Keratinocyte (primary cell): Measurements from ENCODE around the gene CXCL10.
"Not testable (repeated sequence)": the region's sequence is repeated elsewhere in the genome, so short reads cannot be mapped to it uniquely, and the experiment has no call there.

Experiments used
- EZH2 ChIP-seq: IDR thresholded peaks from one replicate; pipeline ENCODE4 v1.6.1; 2012; ENCODE audit warnings: inconsistent platforms, mild to moderate bottlenecking, low read length, moderate library complexity
- TF ChIP-seq, protein P1 (sequence below), 3 experiments: IDR thresholded peaks in 1 of 3; conservative IDR thresholded peaks in 1 of 3; optimal IDR thresholded peaks in 1 of 3; 2 replicates in 2 of 3; 3 replicates in 1 of 3; pipeline versions ENCODE3 to v1.5.1; 2011; ENCODE audit warnings: low read length in 3 of 3, mild to moderate bottlenecking in 3 of 3, moderate library complexity in 2 of 3, control low read depth in 1 of 3, inconsistent platforms in 1 of 3; ENCODE audit not compliant: insufficient read depth in 2 of 3; ENCODE audit errors: extremely low read depth in 1 of 3

GRCh38 chr4:76042241-76042998, 19.1 kb upstream of the CXCL10 start:
- TF ChIP-seq, protein P1, sequence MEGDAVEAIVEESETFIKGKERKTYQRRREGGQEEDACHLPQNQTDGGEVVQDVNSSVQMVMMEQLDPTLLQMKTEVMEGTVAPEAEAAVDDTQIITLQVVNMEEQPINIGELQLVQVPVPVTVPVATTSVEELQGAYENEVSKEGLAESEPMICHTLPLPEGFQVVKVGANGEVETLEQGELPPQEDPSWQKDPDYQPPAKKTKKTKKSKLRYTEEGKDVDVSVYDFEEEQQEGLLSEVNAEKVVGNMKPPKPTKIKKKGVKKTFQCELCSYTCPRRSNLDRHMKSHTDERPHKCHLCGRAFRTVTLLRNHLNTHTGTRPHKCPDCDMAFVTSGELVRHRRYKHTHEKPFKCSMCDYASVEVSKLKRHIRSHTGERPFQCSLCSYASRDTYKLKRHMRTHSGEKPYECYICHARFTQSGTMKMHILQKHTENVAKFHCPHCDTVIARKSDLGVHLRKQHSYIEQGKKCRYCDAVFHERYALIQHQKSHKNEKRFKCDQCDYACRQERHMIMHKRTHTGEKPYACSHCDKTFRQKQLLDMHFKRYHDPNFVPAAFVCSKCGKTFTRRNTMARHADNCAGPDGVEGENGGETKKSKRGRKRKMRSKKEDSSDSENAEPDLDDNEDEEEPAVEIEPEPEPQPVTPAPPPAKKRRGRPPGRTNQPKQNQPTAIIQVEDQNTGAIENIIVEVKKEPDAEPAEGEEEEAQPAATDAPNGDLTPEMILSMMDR (optimal IDR thresholded peaks at IDR 0.05 in 1 of 3, IDR thresholded peaks at IDR 0.05 in 1 of 3, conservative IDR thresholded peaks at IDR 0.05 in 1 of 3; ENCODE audit: extremely low read depth in 1 of 3, insufficient read depth in 2 of 3, low read length in 3 of 3) = not testable (repeated sequence)
- TF ChIP-seq EZH2 = not testable (repeated sequence)
